Measurements from ENCODE around the gene MYO1D.

MYO1D gene

DNA sequence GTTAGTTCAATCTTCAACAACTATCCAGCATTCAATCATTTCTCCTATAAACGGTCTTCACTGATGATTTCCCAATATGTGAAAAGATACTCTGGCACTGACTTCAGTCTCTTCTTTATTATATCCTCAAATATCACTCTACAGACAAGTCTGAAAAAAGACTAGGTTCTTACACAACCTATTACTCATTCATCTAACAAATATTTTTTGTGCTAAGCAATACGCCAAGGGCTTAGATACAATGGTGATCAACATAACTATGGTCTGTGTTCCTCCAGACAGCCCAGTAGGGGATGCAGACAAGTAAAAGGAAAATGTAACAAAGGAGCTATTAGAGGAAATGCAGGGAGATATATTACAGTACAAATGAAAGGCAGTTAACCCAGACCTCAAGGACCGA, 63.9 kb downstream of the MYO1D start:
- H2BK5ac ChIP-seq (ENCODE audit: low read length), result no peak overlapping the region
- no peak overlapping the region for H3K4me3 ChIP-seq (ENCODE audit: low read length)
- H2BK15ac ChIP-seq (replicated peaks; ENCODE audit: low read depth), result no peak overlapping the region
- no peaks in the 10 kb centered on the region for H3K79me2 ChIP-seq (ENCODE audit: control insufficient read depth, insufficient read depth, low read length)
- no peak overlapping the region for H4K8ac ChIP-seq (ENCODE audit: low read depth, low read length)
- H3K4ac ChIP-seq (ENCODE audit: low read depth, low read length), result no peak overlapping the region
- no peak overlapping the region for H3K27ac ChIP-seq (ENCODE audit: low read depth, low read length)
- H3K36me3 ChIP-seq (ENCODE audit: control insufficient read depth, insufficient read depth, low read length), result no peaks in the 10 kb centered on the region
- H4K5ac ChIP-seq (ENCODE audit: low read length), result no peak overlapping the region
- H3K9ac ChIP-seq (ENCODE audit: low read length), result no peak overlapping the region
- H3K4me1 ChIP-seq (ENCODE audit: control insufficient read depth, low read depth, low read length), result no peaks in the 10 kb centered on the region
- no peak overlapping the region for H2BK120ac ChIP-seq (ENCODE audit: low read depth, low read length)
- no CpG with 5 or more reads among the region's 3 CpGs for WGBS (ENCODE audit: extremely low coverage, insufficient coverage, low lambda C conversion rate)
- no peak overlapping the region for H2AK5ac ChIP-seq (ENCODE audit: low read length)
- no peak overlapping the region for H3K4me2 ChIP-seq (ENCODE audit: low read length)
- no peaks in the 10 kb centered on the region for H3K27me3 ChIP-seq (ENCODE audit: insufficient read depth, low read length, poor library complexity)
- H3K56ac ChIP-seq (ENCODE audit: low read length), result no peak overlapping the region
- no peak overlapping the region for H3K23ac ChIP-seq (ENCODE audit: low read length)
- no peak for DNase-seq
- no peak overlapping the region for H3K18ac ChIP-seq (ENCODE audit: low read length)
- H3K79me1 ChIP-seq (ENCODE audit: low read length), result peaks cover 1% of the 10 kb centered on the region

- Histone ChIP-seq H3K4ac (ENCODE audit: low read depth, low read length) (no peak overlapping the region), H3K56ac (ENCODE audit: low read length) (no peak overlapping the region), H3K18ac (ENCODE audit: low read length) (no peak overlapping the region), H3K4me1 (ENCODE audit: control insufficient read depth, low read depth, low read length) (no peaks in the 10 kb centered on the region), H3K4me3 (ENCODE audit: low read length) (no peak overlapping the region), H3K27me3 (ENCODE audit: insufficient read depth, low read length, poor library complexity) (no peaks in the 10 kb centered on the region), H3K36me3 (ENCODE audit: control insufficient read depth, insufficient read depth, low read length) (no peaks in the 10 kb centered on the region), H4K5ac (ENCODE audit: low read length) (no peak overlapping the region), H2BK15ac (replicated peaks; ENCODE audit: low read depth) (no peak overlapping the region), H2BK120ac (ENCODE audit: low read depth, low read length) (no peak overlapping the region), H2AK5ac (ENCODE audit: low read length) (no peak overlapping the region), H3K9ac (ENCODE audit: low read length) (no peak overlapping the region), H3K4me2 (ENCODE audit: low read length) (no peak overlapping the region), H3K27ac (ENCODE audit: low read depth, low read length) (no peak overlapping the region), H3K79me2 (ENCODE audit: control insufficient read depth, insufficient read depth, low read length) (no peaks in the 10 kb centered on the region), H2BK5ac (ENCODE audit: low read length) (no peak overlapping the region), H4K8ac (ENCODE audit: low read depth, low read length) (no peak overlapping the region), H3K79me1 (ENCODE audit: low read length) (peaks cover 1% of the 10 kb centered on the region), H3K23ac (ENCODE audit: low read length) (no peak overlapping the region)
- no CpG with 5 or more reads among the region's 5 CpGs for WGBS (ENCODE audit: extremely low coverage, insufficient coverage, low lambda C conversion rate)
- DNase-seq, result no peak
Measured at GRCh38 chr17:32810690-32811089, 66.2 kb downstream of the MYO1D start.

DNA sequence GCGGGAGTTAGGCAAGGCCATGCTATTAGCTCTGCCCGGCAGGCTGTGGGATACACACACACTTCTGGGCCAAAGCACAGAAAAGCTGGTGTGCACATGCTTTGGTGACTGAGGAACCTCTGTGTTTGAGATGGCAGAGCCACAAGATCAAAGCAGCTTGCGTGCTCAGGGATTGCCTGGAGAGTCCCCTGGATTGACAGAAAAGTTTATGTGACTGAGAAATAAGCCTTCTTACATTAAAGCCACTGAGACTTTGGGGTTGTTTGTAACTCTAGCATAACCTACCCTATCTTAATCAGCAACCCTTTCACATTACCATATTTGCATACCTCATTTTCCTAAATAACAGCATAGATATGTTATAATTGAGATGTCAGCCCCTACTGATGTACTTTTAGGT, 69.3 kb downstream of the MYO1D start:
- H3K56ac ChIP-seq (ENCODE audit: low read length), result peak overlapping the region; percentile 35
- no peak overlapping the region for H4K5ac ChIP-seq (ENCODE audit: low read length)
- no peak overlapping the region for H2BK5ac ChIP-seq (ENCODE audit: low read length)
- no peaks in the 10 kb centered on the region for H3K36me3 ChIP-seq (ENCODE audit: control insufficient read depth, insufficient read depth, low read length)
- no CpG with 5 or more reads among the region's 3 CpGs for WGBS (ENCODE audit: extremely low coverage, insufficient coverage, low lambda C conversion rate)
- no peak overlapping the region for H3K4ac ChIP-seq (ENCODE audit: low read depth, low read length)
- H3K27me3 ChIP-seq (ENCODE audit: insufficient read depth, low read length, poor library complexity), result no peaks in the 10 kb centered on the region
- H2BK120ac ChIP-seq (ENCODE audit: low read depth, low read length), result no peak overlapping the region
- no peak overlapping the region for H3K4me3 ChIP-seq (ENCODE audit: low read length)
- H3K27ac ChIP-seq (ENCODE audit: low read depth, low read length), result no peak overlapping the region
- H4K8ac ChIP-seq (ENCODE audit: low read depth, low read length), result no peak overlapping the region
- no peak overlapping the region for H3K18ac ChIP-seq (ENCODE audit: low read length)
- H2BK15ac ChIP-seq (replicated peaks; ENCODE audit: low read depth), result no peak overlapping the region
- no peaks in the 10 kb centered on the region for H3K4me1 ChIP-seq (ENCODE audit: control insufficient read depth, low read depth, low read length)
- no peak overlapping the region for H3K9ac ChIP-seq (ENCODE audit: low read length)
- peaks cover 1% of the 10 kb centered on the region for H3K79me1 ChIP-seq (ENCODE audit: low read length)
- DNase-seq, result peak; percentile 25
- no peaks in the 10 kb centered on the region for H3K79me2 ChIP-seq (ENCODE audit: control insufficient read depth, insufficient read depth, low read length)
- no peak overlapping the region for H2AK5ac ChIP-seq (ENCODE audit: low read length)
- H3K23ac ChIP-seq (ENCODE audit: low read length), result no peak overlapping the region
- H3K4me2 ChIP-seq (ENCODE audit: low read length), result no peak overlapping the region

GRCh38 chr17:32806646-32807045, 70.3 kb downstream of the MYO1D start:
- no peak overlapping the region for H2BK15ac ChIP-seq (replicated peaks; ENCODE audit: low read depth)
- no peaks in the 10 kb centered on the region for H3K79me2 ChIP-seq (ENCODE audit: control insufficient read depth, insufficient read depth, low read length)
- no peak overlapping the region for H4K8ac ChIP-seq (ENCODE audit: low read depth, low read length)
- no peak overlapping the region for H2BK5ac ChIP-seq (ENCODE audit: low read length)
- H3K4me3 ChIP-seq (ENCODE audit: low read length), result no peak overlapping the region
- H3K27me3 ChIP-seq (ENCODE audit: insufficient read depth, low read length, poor library complexity), result no peaks in the 10 kb centered on the region
- H3K23ac ChIP-seq (ENCODE audit: low read length), result no peak overlapping the region
- no peak overlapping the region for H3K4me2 ChIP-seq (ENCODE audit: low read length)
- no peak for DNase-seq
- H3K36me3 ChIP-seq (ENCODE audit: control insufficient read depth, insufficient read depth, low read length), result no peaks in the 10 kb centered on the region
- H3K18ac ChIP-seq (ENCODE audit: low read length), result no peak overlapping the region
- no peaks in the 10 kb centered on the region for H3K4me1 ChIP-seq (ENCODE audit: control insufficient read depth, low read depth, low read length)
- H4K5ac ChIP-seq (ENCODE audit: low read length), result no peak overlapping the region
- peaks cover 1% of the 10 kb centered on the region for H3K79me1 ChIP-seq (ENCODE audit: low read length)
- H3K27ac ChIP-seq (ENCODE audit: low read depth, low read length), result no peak overlapping the region
- no peak overlapping the region for H3K56ac ChIP-seq (ENCODE audit: low read length)
- no peak overlapping the region for H3K9ac ChIP-seq (ENCODE audit: low read length)
- no peak overlapping the region for H2BK120ac ChIP-seq (ENCODE audit: low read depth, low read length)
- no peak overlapping the region for H2AK5ac ChIP-seq (ENCODE audit: low read length)
- WGBS (ENCODE audit: extremely low coverage, insufficient coverage, low lambda C conversion rate), result no CpG with 5 or more reads among the region's 2 CpGs
- H3K4ac ChIP-seq (ENCODE audit: low read depth, low read length), result no peak overlapping the region

DNA sequence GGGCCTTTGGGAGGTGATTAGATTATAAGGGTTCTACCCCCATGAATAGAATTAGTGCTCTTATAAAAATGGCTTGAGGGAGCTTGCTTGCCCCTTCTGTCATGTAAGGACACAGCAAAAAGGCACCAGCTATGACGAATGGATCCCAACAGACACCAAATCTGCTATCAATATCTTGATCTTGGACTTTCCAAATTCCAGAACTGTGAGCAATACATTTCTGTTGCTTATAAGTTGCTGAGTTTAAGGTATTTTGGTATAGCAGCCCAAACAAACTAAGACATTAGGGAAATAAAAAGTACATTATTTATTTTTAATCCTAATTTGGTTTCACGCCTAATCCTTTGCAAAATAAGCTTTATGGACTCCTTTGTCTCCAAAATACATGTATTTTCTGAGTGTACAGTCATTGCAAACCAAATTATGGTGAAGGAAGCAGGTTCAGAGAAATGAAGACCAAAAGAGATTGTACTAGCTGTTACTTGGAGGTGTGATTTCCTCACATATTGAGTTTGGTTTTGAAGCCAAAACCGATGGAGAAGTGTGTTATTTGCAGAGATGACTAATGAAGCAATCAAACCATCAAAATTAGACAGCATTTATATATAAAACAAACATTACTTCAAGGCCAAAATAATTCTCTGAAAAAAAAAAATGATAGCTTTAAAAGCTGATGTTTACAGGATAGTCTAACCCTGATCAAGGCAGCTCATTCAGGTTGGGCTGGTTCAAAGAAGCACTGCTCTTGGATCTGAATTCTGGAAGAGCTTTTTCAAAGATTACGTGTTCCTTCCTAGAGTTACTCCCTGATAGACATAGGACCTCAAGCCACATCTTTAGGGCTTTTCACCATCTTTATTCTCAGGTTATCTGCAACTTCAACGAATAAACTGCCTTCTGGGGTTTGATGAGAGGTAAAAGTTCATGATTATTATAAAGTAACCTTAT, 71.6 kb downstream of the MYO1D start:
- Histone ChIP-seq H3K4me1 (ENCODE audit: control insufficient read depth, low read depth, low read length) (no peaks in the 10 kb centered on the region), H3K4ac (ENCODE audit: low read depth, low read length) (no peak overlapping the region), H3K4me2 (ENCODE audit: low read length) (no peak overlapping the region), H3K23ac (ENCODE audit: low read length) (no peak overlapping the region), H3K79me2 (ENCODE audit: control insufficient read depth, insufficient read depth, low read length) (no peaks in the 10 kb centered on the region), H4K8ac (ENCODE audit: low read depth, low read length) (no peak overlapping the region), H2BK15ac (replicated peaks; ENCODE audit: low read depth) (no peak overlapping the region), H3K56ac (ENCODE audit: low read length) (no peak overlapping the region), H3K27ac (ENCODE audit: low read depth, low read length) (no peak overlapping the region), H3K4me3 (ENCODE audit: low read length) (no peak overlapping the region), H3K18ac (ENCODE audit: low read length) (no peak overlapping the region), H2BK120ac (ENCODE audit: low read depth, low read length) (no peak overlapping the region), H3K27me3 (ENCODE audit: insufficient read depth, low read length, poor library complexity) (no peaks in the 10 kb centered on the region), H3K9ac (ENCODE audit: low read length) (no peak overlapping the region), H3K36me3 (ENCODE audit: control insufficient read depth, insufficient read depth, low read length) (no peaks in the 10 kb centered on the region), H2AK5ac (ENCODE audit: low read length) (no peak overlapping the region), H4K5ac (ENCODE audit: low read length) (no peak overlapping the region), H2BK5ac (ENCODE audit: low read length) (no peak overlapping the region), H3K79me1 (ENCODE audit: low read length) (no peaks in the 10 kb centered on the region)
- WGBS (ENCODE audit: extremely low coverage, insufficient coverage, low lambda C conversion rate), result no CpG with 5 or more reads among the region's 5 CpGs
- DNase-seq, result no peak

DNA sequence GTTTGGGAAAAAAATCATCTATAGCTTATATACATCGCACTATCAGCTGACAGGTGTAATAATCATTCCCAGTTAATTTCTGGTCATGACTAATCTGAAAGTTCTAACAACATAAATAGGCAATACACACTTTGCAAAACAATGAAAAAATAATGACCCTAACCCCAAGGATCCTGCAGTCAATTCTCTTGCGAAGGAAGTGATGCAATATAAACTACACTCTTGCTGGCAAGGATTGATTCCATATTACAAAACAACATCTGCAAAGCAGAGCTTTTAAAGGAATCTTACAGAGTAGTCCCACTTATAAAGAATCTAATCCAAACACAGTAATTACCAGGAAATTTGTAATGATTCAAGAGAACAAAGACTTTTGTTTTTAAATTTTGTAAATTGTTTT, 73.4 kb downstream of the MYO1D start:
- no peak overlapping the region for H2AK5ac ChIP-seq (ENCODE audit: low read length)
- H2BK5ac ChIP-seq (ENCODE audit: low read length), result no peak overlapping the region
- H3K27me3 ChIP-seq (ENCODE audit: insufficient read depth, low read length, poor library complexity), result no peaks in the 10 kb centered on the region
- no peak overlapping the region for H3K18ac ChIP-seq (ENCODE audit: low read length)
- H3K79me2 ChIP-seq (ENCODE audit: control insufficient read depth, insufficient read depth, low read length), result no peaks in the 10 kb centered on the region
- no peaks in the 10 kb centered on the region for H3K36me3 ChIP-seq (ENCODE audit: control insufficient read depth, insufficient read depth, low read length)
- H4K5ac ChIP-seq (ENCODE audit: low read length), result no peak overlapping the region
- no peak overlapping the region for H3K9ac ChIP-seq (ENCODE audit: low read length)
- no peak overlapping the region for H3K23ac ChIP-seq (ENCODE audit: low read length)
- no CpG with 5 or more reads among the region's 2 CpGs for WGBS (ENCODE audit: extremely low coverage, insufficient coverage, low lambda C conversion rate)
- no peak overlapping the region for H4K8ac ChIP-seq (ENCODE audit: low read depth, low read length)
- H3K27ac ChIP-seq (ENCODE audit: low read depth, low read length), result no peak overlapping the region
- H3K4ac ChIP-seq (ENCODE audit: low read depth, low read length), result no peak overlapping the region
- H2BK15ac ChIP-seq (replicated peaks; ENCODE audit: low read depth), result no peak overlapping the region
- no peak overlapping the region for H3K4me3 ChIP-seq (ENCODE audit: low read length)
- no peak overlapping the region for H3K56ac ChIP-seq (ENCODE audit: low read length)
- H3K4me1 ChIP-seq (ENCODE audit: control insufficient read depth, low read depth, low read length), result no peaks in the 10 kb centered on the region
- H3K4me2 ChIP-seq (ENCODE audit: low read length), result no peak overlapping the region
- no peak overlapping the region for H2BK120ac ChIP-seq (ENCODE audit: low read depth, low read length)
- DNase-seq, result no peak
- H3K79me1 ChIP-seq (ENCODE audit: low read length), result no peaks in the 10 kb centered on the region
